ENCODE data around the gene ZNF416. TPM values are rescaled to one million over a fixed set of nuclear protein-coding genes. Genes with fewer than 3 reads are reported as not detected.

Gene ZNF416
- total and polyA plus RNA-seq, 2 of the 8 experiments (the other 6 are each of a cell fraction or from before 2014, with no cell fraction given): 3.2 to 10.3 TPM

DNA sequence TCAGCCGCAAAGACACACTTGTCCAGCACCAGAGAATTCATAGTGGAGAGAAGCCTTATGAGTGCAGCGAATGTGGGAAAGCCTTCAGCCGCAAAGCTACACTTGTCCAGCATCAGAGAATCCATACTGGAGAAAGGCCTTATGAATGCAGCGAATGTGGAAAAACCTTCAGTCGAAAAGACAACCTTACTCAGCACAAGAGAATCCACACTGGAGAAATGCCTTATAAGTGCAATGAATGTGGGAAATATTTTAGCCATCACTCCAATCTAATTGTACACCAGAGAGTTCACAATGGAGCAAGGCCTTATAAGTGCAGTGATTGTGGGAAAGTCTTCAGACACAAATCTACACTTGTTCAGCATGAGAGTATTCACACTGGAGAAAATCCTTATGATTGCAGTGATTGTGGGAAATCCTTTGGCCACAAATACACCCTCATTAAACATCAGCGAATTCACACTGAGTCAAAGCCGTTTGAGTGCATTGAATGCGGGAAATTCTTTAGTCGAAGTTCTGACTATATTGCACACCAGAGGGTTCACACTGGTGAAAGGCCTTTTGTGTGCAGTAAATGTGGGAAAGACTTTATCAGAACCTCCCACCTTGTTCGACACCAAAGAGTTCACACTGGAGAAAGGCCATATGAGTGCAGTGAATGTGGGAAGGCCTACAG lies 42.1 kb upstream of the ZNF416 start (continued):
- no peak for TF ChIP-seq NANOG (IDR thresholded peaks at IDR 0.05; ENCODE audit: insufficient read depth, low read depth, low read length, poor library complexity, severe bottlenecking)
- TF ChIP-seq ASH2L (IDR thresholded peaks at IDR 0.05; ENCODE audit: low read length): no peak
- no peak for TF ChIP-seq TAF1 (IDR thresholded peaks at IDR 0.05; ENCODE audit: low read depth, low read length)
- 0 out of 2 replicates have a peak, but pooled peaks have one; percentile 8 for TF ChIP-seq CBX5 (IDR thresholded peaks at IDR 0.05; ENCODE audit: low read depth, low read length)
- no peak for TF ChIP-seq CTBP2 (IDR thresholded peaks at IDR 0.05; ENCODE audit: borderline replicate concordance, insufficient read depth, insufficient read length, low read length)
- TF ChIP-seq CBX8 (IDR thresholded peaks at IDR 0.05; ENCODE audit: borderline replicate concordance, low read depth, low read length): no peak
- TF ChIP-seq MAFK (IDR thresholded peaks at IDR 0.05; ENCODE audit: low read depth, low read length): no peak
- no peak for TF ChIP-seq EGR1 (IDR thresholded peaks at IDR 0.05; ENCODE audit: borderline replicate concordance, low read depth, low read length)
- TF ChIP-seq SRF (IDR thresholded peaks at IDR 0.05; ENCODE audit: low read depth, low read length): no peak
- no peak for TF ChIP-seq TBP (IDR thresholded peaks at IDR 0.05; ENCODE audit: low read depth, low read length)
- no peak for TF ChIP-seq EP300 (IDR thresholded peaks at IDR 0.05; ENCODE audit: borderline replicate concordance in 1 of 2, low read depth in 2 of 2, low read length in 2 of 2)
- no peak for TF ChIP-seq CREB1 (IDR thresholded peaks at IDR 0.05)
